GM18868 (cell line): ENCODE results near the gene KLRF1.
A peak's percentile ranks its signal among the peaks of the same experiment; 100 is the strongest.
"Not testable (repeated sequence)": the region's sequence is repeated elsewhere in the genome, so short reads cannot be mapped to it uniquely, and the experiment has no call there.

Experiments
- ATAC-seq: cut with Tn5 transposase; IDR thresholded peaks from one replicate; pipeline ENCODE4 v1.9.1; 2021; ENCODE audit warnings: mild to moderate bottlenecking, moderate library complexity; ENCODE audit not compliant: unreplicated experiment

Gene KLRF1

GRCh38 chr12:9868951-9869306 is 41.6 kb downstream of the KLRF1 start:
- no peak for ATAC-seq

DNA sequence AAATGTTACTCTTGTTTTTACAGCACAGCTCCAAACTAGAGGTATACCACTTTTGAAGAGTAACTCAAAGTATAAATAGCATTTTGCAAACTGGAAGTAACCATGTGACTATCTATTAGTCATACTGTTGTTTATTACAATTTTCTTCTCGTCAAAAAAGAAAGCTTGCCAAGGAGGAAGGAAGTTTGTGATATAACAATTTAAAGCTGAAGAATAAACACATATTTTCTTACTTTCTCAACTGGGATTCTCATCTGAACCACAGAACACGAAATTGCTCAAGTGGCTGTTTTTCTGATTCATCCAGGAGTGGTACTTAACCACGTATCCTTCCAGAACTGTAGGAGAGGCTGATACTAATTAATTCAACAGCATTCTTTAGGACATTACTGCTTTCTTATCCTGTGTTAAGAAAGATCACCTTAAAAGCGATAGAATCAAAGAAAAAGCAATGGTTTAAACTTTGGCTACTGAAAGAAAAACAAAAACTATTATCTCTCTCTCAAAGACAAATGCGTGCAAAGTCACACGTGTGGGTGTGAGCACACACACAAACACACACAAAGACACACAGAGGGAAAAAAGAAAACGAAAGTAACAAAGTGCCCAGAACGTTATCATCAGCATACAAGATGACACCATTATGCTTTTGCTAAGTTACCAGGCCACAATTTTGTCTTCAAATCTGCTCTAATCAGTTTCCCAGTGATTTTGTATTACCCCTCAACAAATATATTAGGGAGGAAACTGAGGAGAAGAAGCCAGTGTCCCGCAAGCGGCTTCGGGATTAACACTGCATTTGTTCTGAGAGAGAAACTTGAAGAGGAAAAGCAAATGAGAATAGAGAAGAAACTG is 42.3 kb downstream of the KLRF1 start, which contains the start of gene CLEC2B:
CLEC2B (minus strand) TSS at position 48 of the 855 bp plus-strand sequence.
- peak; percentile 50 for ATAC-seq

GRCh38 chr12:9870286-9870866 is 43.1 kb downstream of the KLRF1 start:
- no peak for ATAC-seq

- no peak for ATAC-seq
These were observed 44.9 kb downstream of the KLRF1 start for GRCh38 chr12:9872162-9872561.

GRCh38 chr12:9872742-9873141 is 45.5 kb downstream of the KLRF1 start:
- no peak for ATAC-seq

DNA sequence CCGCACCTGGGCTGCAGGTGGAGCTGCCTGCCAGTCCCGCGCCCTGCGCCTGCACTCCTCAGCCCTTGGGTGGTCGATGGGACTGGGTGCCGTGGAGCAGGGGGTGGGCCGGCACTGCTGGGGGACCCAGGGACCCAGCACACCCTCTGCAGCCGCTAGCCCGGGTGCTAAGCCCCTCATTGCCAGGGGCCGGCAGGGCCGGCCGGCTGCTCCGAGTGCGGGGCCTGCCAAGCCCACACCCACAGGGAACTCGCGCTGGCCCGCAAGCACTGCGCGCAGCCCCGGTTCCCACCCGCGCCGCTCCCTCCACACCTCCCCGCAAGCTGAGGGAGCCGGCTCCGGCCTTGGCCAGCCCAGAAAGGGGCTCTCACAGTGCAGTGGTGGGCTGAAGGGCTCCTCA is 48.8 kb downstream of the KLRF1 start:
- ATAC-seq = not testable (repeated sequence)

DNA sequence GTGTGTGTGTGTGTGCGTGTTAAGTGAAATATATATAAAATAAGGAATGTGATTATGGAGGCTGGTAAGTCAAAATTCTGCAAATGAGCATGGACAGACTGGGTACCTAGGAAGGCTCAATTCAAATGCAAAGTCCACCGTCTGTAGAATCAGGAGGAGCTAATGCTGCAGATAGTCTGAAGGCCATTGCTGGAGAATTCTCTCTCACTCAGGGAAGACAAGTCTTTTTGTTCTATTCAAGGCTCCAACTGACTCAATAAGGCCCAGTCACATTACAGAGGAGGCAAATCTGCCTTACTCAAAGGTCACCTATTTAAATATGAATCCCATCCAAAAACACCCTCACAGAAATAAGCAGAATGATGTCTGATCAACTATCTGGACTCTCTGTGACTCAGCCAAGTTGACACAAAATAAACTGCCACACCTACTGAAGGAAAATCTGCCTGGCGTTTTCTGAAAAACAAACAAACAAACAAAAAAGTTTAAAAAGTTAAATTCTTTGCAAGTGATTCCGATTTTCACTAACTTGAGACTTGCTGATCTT is 53.3 kb downstream of the KLRF1 start:
- no peak for ATAC-seq

DNA sequence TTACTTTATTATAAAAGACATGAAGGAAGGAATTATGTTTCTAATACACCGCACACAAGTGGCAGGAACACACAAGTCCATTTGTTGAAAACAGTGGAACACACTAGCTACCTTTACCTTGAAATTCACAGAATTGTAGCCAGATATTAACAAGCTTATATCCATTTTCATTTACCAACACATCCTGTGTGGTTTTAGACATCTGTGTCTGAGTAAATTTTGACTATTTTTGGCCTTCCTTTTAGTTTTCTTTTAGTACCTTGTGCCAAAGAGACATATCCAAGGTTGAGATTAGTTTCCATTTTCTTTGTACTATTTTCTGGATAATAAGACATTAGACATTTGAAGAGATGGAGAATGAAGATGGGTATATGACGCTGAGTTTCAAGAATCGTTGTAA is 54.0 kb downstream of the KLRF1 start, which contains the start of gene KLRF2:
KLRF2 (plus strand) TSS at position 244 of the 400 bp plus-strand sequence; CDS start at position 351, 107 bp downstream.
- no peak for ATAC-seq

DNA sequence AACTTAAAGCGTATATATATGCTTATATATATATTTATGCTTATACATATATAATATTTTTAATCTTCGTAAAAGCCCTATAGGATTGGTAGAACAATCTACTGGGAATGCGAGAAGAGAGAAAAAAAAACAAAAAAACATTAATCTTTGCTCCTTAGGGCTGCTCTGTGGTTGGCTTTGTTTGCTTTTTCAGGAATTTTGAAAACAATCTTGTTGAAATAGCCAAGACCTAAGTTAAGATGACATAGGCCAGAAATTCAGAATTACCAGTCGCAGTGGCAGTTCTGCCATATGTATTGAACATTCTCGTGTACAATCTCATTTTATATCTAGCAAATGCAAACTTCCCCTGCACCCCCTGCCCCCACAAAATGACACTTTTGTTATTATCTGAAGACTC is 54.7 kb downstream of the KLRF1 start:
- no peak for ATAC-seq

- no peak for ATAC-seq
These were observed 55.9 kb downstream of the KLRF1 start for GRCh38 chr12:9883175-9883574.

GRCh38 chr12:9888665-9889273 is 61.5 kb downstream of the KLRF1 start:
- no peak for ATAC-seq
